ENCODE data around the gene ADIG.

Gene ADIG

GRCh38 chr20:38612751-38613515 lies 31.9 kb downstream of the ADIG start:
- Histone ChIP-seq H3K4me3 (no peak overlapping the region), H3K27ac (no peak overlapping the region)
- TF ChIP-seq CTCF (IDR thresholded peaks at IDR 0.05): no peak
- no peak for DNase-seq (ENCODE audit: low spot score)

GRCh38 chr20:38615283-38615682 lies 34.3 kb downstream of the ADIG start:
- no peak for TF ChIP-seq CTCF (IDR thresholded peaks at IDR 0.05)
- Histone ChIP-seq H3K27ac (no peak overlapping the region), H3K4me3 (no peak overlapping the region)
- DNase-seq (ENCODE audit: low spot score): no peak

DNA sequence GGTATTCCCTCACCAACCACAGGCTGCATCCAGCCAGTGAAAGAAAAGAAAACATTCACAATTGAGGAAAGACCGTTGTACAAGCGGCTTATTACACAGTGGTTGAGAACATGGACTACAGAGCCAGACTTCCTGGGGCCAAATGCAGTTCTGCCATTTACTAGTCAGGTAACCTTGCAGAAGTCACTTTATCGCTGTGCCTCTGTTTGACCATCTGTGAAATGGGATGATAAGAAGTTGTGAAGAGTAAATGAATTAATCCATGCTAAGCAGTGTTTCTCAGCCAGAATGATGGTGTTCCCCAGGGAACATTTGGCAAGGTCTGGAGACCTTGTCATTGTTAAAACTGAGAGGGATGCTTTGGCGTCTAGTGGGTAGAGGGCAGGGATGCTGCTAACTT lies 35.5 kb downstream of the ADIG start:
- no peak for TF ChIP-seq CTCF (IDR thresholded peaks at IDR 0.05)
- DNase-seq (ENCODE audit: low spot score): no peak
- Histone ChIP-seq H3K27ac (no peak overlapping the region), H3K4me3 (no peak overlapping the region)

GRCh38 chr20:38617011-38617829 lies 36.2 kb downstream of the ADIG start:
- Histone ChIP-seq H3K4me3 (no peak overlapping the region), H3K27ac (no peak overlapping the region)
- no peak for TF ChIP-seq CTCF (IDR thresholded peaks at IDR 0.05)
- no peak for DNase-seq (ENCODE audit: low spot score)

GRCh38 chr20:38617830-38618196 lies 36.8 kb downstream of the ADIG start:
- H3K27ac ChIP-seq: no peak overlapping the region
- H3K4me3 ChIP-seq: no peak overlapping the region
- no peak for DNase-seq (ENCODE audit: low spot score)
- no peak for TF ChIP-seq CTCF (IDR thresholded peaks at IDR 0.05)

DNA sequence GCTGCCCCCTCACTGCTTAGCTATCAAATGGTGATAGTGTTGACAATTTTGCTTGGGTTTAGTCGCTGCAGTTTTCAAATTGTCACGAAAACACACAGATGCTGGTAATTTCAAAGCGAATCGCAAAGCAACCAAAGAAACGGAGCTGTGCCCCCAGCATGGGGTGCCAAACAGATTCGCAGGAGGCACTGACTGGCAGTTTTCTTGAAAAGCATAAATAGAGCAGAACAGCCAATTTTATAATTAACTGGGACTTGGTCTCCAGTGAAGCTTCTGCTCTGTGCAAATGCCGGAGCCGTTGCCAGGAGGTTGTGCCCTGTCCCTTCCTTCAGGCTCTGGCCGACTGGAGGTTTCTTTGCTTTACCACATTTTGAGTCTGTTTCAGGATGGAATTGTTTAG lies 39.4 kb downstream of the ADIG start:
- H3K27ac ChIP-seq: no peak overlapping the region
- DNase-seq (ENCODE audit: low spot score): no peak
- H3K4me3 ChIP-seq: no peak overlapping the region
- TF ChIP-seq CTCF (IDR thresholded peaks at IDR 0.05): no peak

GRCh38 chr20:38623061-38623460 lies 42.1 kb downstream of the ADIG start:
- no peak for DNase-seq (ENCODE audit: low spot score)
- H3K4me3 ChIP-seq: no peak overlapping the region
- H3K27ac ChIP-seq: no peak overlapping the region
- TF ChIP-seq CTCF (IDR thresholded peaks at IDR 0.05): no peak
